ENCODE data around the gene ANP32A. TPM values are rescaled to one million over a fixed set of nuclear protein-coding genes. Genes with fewer than 3 reads are reported as not detected.
A peak's percentile ranks its signal among the peaks of the same experiment; 100 is the strongest.

Gene ANP32A
- total RNA-seq, 1 experiment from 2014 or later, result 250 TPM

GRCh38 chr15:68778876-68779275, 41.8 kb downstream of the ANP32A start:
- no peak for DNase-seq
- BruUV-seq (replicated peaks), result no TSS peak
- TF ChIP-seq CTCF (IDR thresholded peaks at IDR 0.05; ENCODE audit: unreplicated experiment), result no peak
- Mint-ChIP-seq H3K9me3 (ENCODE audit: low read depth, unreplicated experiment) (peaks cover 2% of the 10 kb centered on the region), H3K27ac (ENCODE audit: unreplicated experiment) (no peak overlapping the region), H3K36me3 (ENCODE audit: insufficient read depth, unreplicated experiment) (peaks cover 59% of the 10 kb centered on the region), H3K4me1 (ENCODE audit: low read depth, unreplicated experiment) (no peaks in the 10 kb centered on the region), H3K4me3 (ENCODE audit: low read depth, unreplicated experiment) (no peak overlapping the region), H3K27me3 (ENCODE audit: unreplicated experiment) (no peaks in the 10 kb centered on the region)
- CTCF ChIA-PET, result interaction anchor here (1.0 kb wide), 1 partner anchor 10 kb away, joined by 5 read pairs; no protein-coding TSS in a partner anchor
- intact Hi-C loops (cut with micrococcal nuclease; ENCODE audit: unreplicated experiment), result no loop called here

DNA sequence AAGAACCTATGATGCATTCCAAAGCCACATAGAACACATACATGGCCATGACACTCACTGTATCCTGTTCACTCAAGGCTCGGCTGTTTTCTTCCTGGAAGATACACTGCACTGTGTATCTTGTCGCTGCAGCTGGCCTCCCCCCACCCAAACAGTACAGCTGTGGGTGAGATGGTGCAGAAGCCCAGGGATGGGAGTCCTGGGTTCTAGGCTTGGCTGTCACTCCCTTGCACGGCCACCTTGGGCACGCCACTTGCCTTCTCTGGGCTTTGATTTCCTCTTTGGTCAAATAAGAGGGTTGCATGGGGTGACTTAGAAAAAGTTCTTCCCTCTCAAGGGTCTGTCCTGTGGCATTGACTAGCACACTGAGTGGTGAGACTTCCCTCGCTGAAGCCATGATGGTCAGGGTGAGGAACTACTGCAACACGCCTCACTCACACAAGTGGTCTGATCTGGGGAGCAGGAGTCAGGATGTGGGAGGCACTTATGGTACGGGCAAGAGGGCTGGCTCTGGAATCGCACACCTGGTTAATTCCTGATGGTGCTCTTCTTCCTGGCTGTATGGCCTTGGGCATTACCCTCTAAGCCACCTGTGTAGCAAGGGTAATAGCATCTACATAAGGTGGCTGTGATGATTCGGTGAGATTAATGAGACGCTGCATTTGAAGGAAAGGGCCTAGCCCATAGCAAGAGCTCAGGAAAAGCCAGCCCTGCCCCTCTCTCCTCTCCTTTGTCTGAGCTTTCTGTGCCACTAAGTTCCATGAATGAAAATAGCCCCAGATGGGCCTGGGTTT, 44.0 kb downstream of the ANP32A start:
- peaks cover 4% of the 10 kb centered on the region for H3K9me3 Mint-ChIP-seq (ENCODE audit: low read depth, unreplicated experiment)
- BruUV-seq (replicated peaks), result no TSS peak

GRCh38 chr15:68775671-68776476, 44.8 kb downstream of the ANP32A start:
- intact Hi-C loops (cut with micrococcal nuclease; ENCODE audit: unreplicated experiment), result no loop called here
- no TSS peak for BruUV-seq (replicated peaks)
- no peak overlapping the region for H3K27ac Mint-ChIP-seq (ENCODE audit: unreplicated experiment)
- CTCF ChIA-PET, result no interaction called here
- H3K9me3 Mint-ChIP-seq (ENCODE audit: low read depth, unreplicated experiment), result peaks cover 4% of the 10 kb centered on the region
- no peak for DNase-seq
- no peak overlapping the region for H3K4me3 Mint-ChIP-seq (ENCODE audit: low read depth, unreplicated experiment)
- no peak for TF ChIP-seq CTCF (IDR thresholded peaks at IDR 0.05; ENCODE audit: unreplicated experiment)
- H3K36me3 Mint-ChIP-seq (ENCODE audit: insufficient read depth, unreplicated experiment), result peaks cover 38% of the 10 kb centered on the region
- peaks cover 18% of the 10 kb centered on the region for H3K27me3 Mint-ChIP-seq (ENCODE audit: unreplicated experiment)
- H3K4me1 Mint-ChIP-seq (ENCODE audit: low read depth, unreplicated experiment), result no peaks in the 10 kb centered on the region

More for the DNA sequence above, 44.0 kb downstream of the ANP32A start:
- CTCF ChIA-PET, result no interaction called here
- intact Hi-C loops (cut with micrococcal nuclease; ENCODE audit: unreplicated experiment), result no loop called here
- H3K4me1 Mint-ChIP-seq (ENCODE audit: low read depth, unreplicated experiment), result no peaks in the 10 kb centered on the region
- H3K36me3 Mint-ChIP-seq (ENCODE audit: insufficient read depth, unreplicated experiment), result peaks cover 39% of the 10 kb centered on the region
- H3K27me3 Mint-ChIP-seq (ENCODE audit: unreplicated experiment), result peaks cover 12% of the 10 kb centered on the region
- no peak for TF ChIP-seq CTCF (IDR thresholded peaks at IDR 0.05; ENCODE audit: unreplicated experiment)
- no peak for DNase-seq
- H3K4me3 Mint-ChIP-seq (ENCODE audit: low read depth, unreplicated experiment), result no peak overlapping the region
- H3K27ac Mint-ChIP-seq (ENCODE audit: unreplicated experiment), result peak overlapping the region; percentile 0

- no peak for DNase-seq
- TF ChIP-seq CTCF (IDR thresholded peaks at IDR 0.05; ENCODE audit: unreplicated experiment), result no peak
- Mint-ChIP-seq H3K4me3 (ENCODE audit: low read depth, unreplicated experiment) (no peak overlapping the region), H3K9me3 (ENCODE audit: low read depth, unreplicated experiment) (peaks cover 4% of the 10 kb centered on the region), H3K4me1 (ENCODE audit: low read depth, unreplicated experiment) (no peaks in the 10 kb centered on the region), H3K36me3 (ENCODE audit: insufficient read depth, unreplicated experiment) (peaks cover 34% of the 10 kb centered on the region), H3K27me3 (ENCODE audit: unreplicated experiment) (peaks cover 18% of the 10 kb centered on the region), H3K27ac (ENCODE audit: unreplicated experiment) (no peak overlapping the region)
- no TSS peak for BruUV-seq (replicated peaks)
- CTCF ChIA-PET, result no interaction called here
- intact Hi-C loops (cut with micrococcal nuclease; ENCODE audit: unreplicated experiment), result no loop called here
Observed at GRCh38 chr15:68775236-68775577, 45.5 kb downstream of the ANP32A start.
